ENCODE results near the gene ANAPC7.

GRCh38 chr12:110355073-110355472 lies 48.4 kb downstream of the ANAPC7 start:
- TF ChIP-seq POLR2A (IDR thresholded peaks at IDR 0.05): no peak
- TF ChIP-seq, protein P1, sequence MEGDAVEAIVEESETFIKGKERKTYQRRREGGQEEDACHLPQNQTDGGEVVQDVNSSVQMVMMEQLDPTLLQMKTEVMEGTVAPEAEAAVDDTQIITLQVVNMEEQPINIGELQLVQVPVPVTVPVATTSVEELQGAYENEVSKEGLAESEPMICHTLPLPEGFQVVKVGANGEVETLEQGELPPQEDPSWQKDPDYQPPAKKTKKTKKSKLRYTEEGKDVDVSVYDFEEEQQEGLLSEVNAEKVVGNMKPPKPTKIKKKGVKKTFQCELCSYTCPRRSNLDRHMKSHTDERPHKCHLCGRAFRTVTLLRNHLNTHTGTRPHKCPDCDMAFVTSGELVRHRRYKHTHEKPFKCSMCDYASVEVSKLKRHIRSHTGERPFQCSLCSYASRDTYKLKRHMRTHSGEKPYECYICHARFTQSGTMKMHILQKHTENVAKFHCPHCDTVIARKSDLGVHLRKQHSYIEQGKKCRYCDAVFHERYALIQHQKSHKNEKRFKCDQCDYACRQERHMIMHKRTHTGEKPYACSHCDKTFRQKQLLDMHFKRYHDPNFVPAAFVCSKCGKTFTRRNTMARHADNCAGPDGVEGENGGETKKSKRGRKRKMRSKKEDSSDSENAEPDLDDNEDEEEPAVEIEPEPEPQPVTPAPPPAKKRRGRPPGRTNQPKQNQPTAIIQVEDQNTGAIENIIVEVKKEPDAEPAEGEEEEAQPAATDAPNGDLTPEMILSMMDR (IDR thresholded peaks at IDR 0.05): peak in 8 of 12 donors; percentile 9 to 44 (median 19)
